ENCODE measurements around the gene BEND6. TPM values are rescaled to one million over a fixed set of nuclear protein-coding genes. Genes with fewer than 3 reads are reported as not detected.

BEND6 gene
- total RNA-seq, 1 experiment from 2014 or later = 1.4 TPM

DNA sequence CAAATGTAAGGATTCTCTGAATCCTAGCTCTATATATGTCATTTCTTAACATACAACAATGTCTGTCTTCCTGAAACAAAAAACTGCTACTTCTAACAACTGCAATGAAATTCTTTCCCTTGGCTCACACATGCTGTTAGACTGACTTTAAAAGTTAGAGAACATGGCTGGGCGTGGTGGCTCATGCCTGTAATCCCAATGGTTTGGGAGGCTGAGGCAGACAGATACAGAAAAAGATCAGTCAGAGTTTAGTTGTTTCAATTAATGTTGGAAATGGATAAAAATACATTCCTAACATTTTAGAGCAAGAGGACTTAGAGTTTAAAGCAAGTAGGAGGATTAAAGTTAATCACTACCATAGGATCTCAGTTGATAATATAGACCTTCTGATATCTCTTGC lies 62.9 kb downstream of the BEND6 start:
- Histone ChIP-seq H2BK20ac (ENCODE audit: low read depth, low read length, poor library complexity, severe bottlenecking) (no peak overlapping the region), H3K23ac (ENCODE audit: insufficient read length, low read depth, low read length) (no peak overlapping the region), H2AFZ (ENCODE audit: low read length) (no peak overlapping the region), H2AK5ac (ENCODE audit: insufficient read length, low read length) (no peak overlapping the region), H3K79me1 (ENCODE audit: insufficient read depth, low read depth, low read length, poor library complexity, severe bottlenecking) (no peaks in the 10 kb centered on the region), H3T11ph (ENCODE audit: low read length) (no peak overlapping the region), H4K20me1 (ENCODE audit: control insufficient read depth, insufficient read depth, insufficient read length) (no peaks in the 10 kb centered on the region), H3K79me2 (ENCODE audit: insufficient read depth, low read length) (no peaks in the 10 kb centered on the region), H3K18ac (ENCODE audit: insufficient read length, low read depth, low read length) (no peak overlapping the region), H4K91ac (ENCODE audit: insufficient read length, low read depth, low read length) (no peak overlapping the region), H2BK12ac (ENCODE audit: insufficient read length, low read depth, low read length) (no peak overlapping the region), H3K27ac (ENCODE audit: insufficient read length, low read depth, low read length) (no peak overlapping the region), H2BK120ac (ENCODE audit: low read depth, low read length, poor library complexity, severe bottlenecking) (no peak overlapping the region), H2BK5ac (ENCODE audit: insufficient read length, low read length) (no peak overlapping the region), H2BK15ac (ENCODE audit: low read depth, low read length) (no peak overlapping the region), H4K5ac (ENCODE audit: insufficient read length, low read depth, low read length) (no peak overlapping the region), H3K23me2 (ENCODE audit: insufficient read length, low read depth, low read length, poor library complexity, severe bottlenecking) (no peaks in the 10 kb centered on the region), H3K9me3 (ENCODE audit: control insufficient read depth, low read depth, low read length) (no peaks in the 10 kb centered on the region), H3K4me2 (ENCODE audit: insufficient read depth, insufficient read length, low read length) (no peak overlapping the region), H3K14ac (ENCODE audit: insufficient read depth, low read length) (no peak overlapping the region), H3K27me3 (ENCODE audit: insufficient read depth, low read length) (no peaks in the 10 kb centered on the region), H3K56ac (ENCODE audit: insufficient read length, low read depth, low read length) (no peak overlapping the region), H3K4ac (ENCODE audit: low read depth, low read length) (no peak overlapping the region), H3K4me1 (ENCODE audit: insufficient read depth, low read length) (no peaks in the 10 kb centered on the region; the same call in 1 of the 2 replicates), H3K9ac (ENCODE audit: extremely low read depth, insufficient read length, low read length) (no peak overlapping the region), H4K8ac (replicated peaks; ENCODE audit: insufficient read length, low read depth, low read length) (no peak overlapping the region)
- H3K4me1 Mint-ChIP-seq = peaks cover 18 to 24% of the 10 kb centered on the region in 2 experiments
- no peak overlapping the region for H3K4me3 Mint-ChIP-seq
- TF ChIP-seq, protein P1, sequence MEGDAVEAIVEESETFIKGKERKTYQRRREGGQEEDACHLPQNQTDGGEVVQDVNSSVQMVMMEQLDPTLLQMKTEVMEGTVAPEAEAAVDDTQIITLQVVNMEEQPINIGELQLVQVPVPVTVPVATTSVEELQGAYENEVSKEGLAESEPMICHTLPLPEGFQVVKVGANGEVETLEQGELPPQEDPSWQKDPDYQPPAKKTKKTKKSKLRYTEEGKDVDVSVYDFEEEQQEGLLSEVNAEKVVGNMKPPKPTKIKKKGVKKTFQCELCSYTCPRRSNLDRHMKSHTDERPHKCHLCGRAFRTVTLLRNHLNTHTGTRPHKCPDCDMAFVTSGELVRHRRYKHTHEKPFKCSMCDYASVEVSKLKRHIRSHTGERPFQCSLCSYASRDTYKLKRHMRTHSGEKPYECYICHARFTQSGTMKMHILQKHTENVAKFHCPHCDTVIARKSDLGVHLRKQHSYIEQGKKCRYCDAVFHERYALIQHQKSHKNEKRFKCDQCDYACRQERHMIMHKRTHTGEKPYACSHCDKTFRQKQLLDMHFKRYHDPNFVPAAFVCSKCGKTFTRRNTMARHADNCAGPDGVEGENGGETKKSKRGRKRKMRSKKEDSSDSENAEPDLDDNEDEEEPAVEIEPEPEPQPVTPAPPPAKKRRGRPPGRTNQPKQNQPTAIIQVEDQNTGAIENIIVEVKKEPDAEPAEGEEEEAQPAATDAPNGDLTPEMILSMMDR (conservative IDR thresholded peaks at IDR 0.05) = no peak
- no peak overlapping the region for H3K27ac Mint-ChIP-seq
- DNase-seq = no peak
- no CpG with 5 or more reads among the region's 1 CpG for WGBS (ENCODE audit: extremely low coverage, insufficient read length, low lambda C conversion rate)
- no peaks in the 10 kb centered on the region; a peak in 1 of 5 replicates for H3K9me3 Mint-ChIP-seq
- H3K27me3 Mint-ChIP-seq (ENCODE audit: low read depth) = no peaks in the 10 kb centered on the region
- no peaks in the 10 kb centered on the region for H3K36me3 Mint-ChIP-seq (ENCODE audit: insufficient read depth in 1 of 3, low read depth in 3 of 3)
